Fibroblast of lung (primary cell): ENCODE data around the gene ERLEC1. TPM values are rescaled to one million over a fixed set of nuclear protein-coding genes. Genes with fewer than 3 reads are reported as not detected.
"Not testable (repeated sequence)": the region's sequence is repeated elsewhere in the genome, so short reads cannot be mapped to it uniquely, and the experiment has no call there.

Experiments
- DNase-seq, 2 donors: peaks; one replicate each; pipeline versions ENCODE4 v3.0.0 to v3.0.0-alpha.2; 2010; ENCODE audit warnings: low read depth in 2 of 2
- H2AFZ ChIP-seq: 2 replicates; pipeline ENCODE4 v1.5.1; 2012; ENCODE audit warnings: low read length, control low read depth, inconsistent platforms
- H3K27ac ChIP-seq: 2 replicates; pipeline ENCODE4 v1.5.1; 2011; ENCODE audit warnings: low read length, control low read depth; ENCODE audit not compliant: insufficient read depth
- H3K27me3 ChIP-seq: 2 replicates; pipeline ENCODE4 v1.5.1; 2011; ENCODE audit warnings: mild to moderate bottlenecking, low read length; ENCODE audit not compliant: control insufficient read depth, insufficient read depth
- H3K36me3 ChIP-seq: 2 replicates; pipeline ENCODE4 v1.5.1; 2011; ENCODE audit warnings: low read length; ENCODE audit not compliant: control insufficient read depth, insufficient read depth
- H3K4me1 ChIP-seq: 2 replicates; pipeline ENCODE4 v1.5.1; 2011; ENCODE audit warnings: low read length; ENCODE audit not compliant: control insufficient read depth, insufficient read depth; ENCODE audit errors: extremely low read depth
- H3K4me2 ChIP-seq: 2 replicates; pipeline ENCODE4 v1.5.1; 2011; ENCODE audit warnings: low read length, control low read depth; ENCODE audit not compliant: insufficient read depth; ENCODE audit errors: extremely low read depth
- H3K4me3 ChIP-seq, 4 experiments: fragments of 200-600 bp in 1 of 4; sonication (generic) in 1 of 4; replicated peaks in 1 of 4; 2 replicates each; pipeline ENCODE4 v1.5.1; 2011 to 2016; ENCODE audit warnings: low read length in 4 of 4, low read depth in 3 of 4, mild to moderate bottlenecking in 3 of 4, control low read depth in 2 of 4, inconsistent platforms in 1 of 4, mixed read lengths in 1 of 4; ENCODE audit not compliant: insufficient read depth in 1 of 4; ENCODE audit errors: control extremely low read depth in 1 of 4
- H3K79me2 ChIP-seq: 2 replicates; pipeline ENCODE4 v1.5.1; 2012; ENCODE audit warnings: mild to moderate bottlenecking, low read length, inconsistent platforms; ENCODE audit not compliant: control insufficient read depth, insufficient read depth
- H3K9ac ChIP-seq: 2 replicates; pipeline ENCODE4 v1.5.1; 2011; ENCODE audit warnings: mild to moderate bottlenecking, low read length, control low read depth; ENCODE audit not compliant: insufficient read depth
- H3K9me3 ChIP-seq: 2 replicates; pipeline ENCODE4 v1.5.1; 2012; ENCODE audit warnings: low read depth, low read length; ENCODE audit not compliant: control insufficient read depth, insufficient read depth
- H4K20me1 ChIP-seq: 2 replicates; pipeline ENCODE4 v1.5.1; 2011; ENCODE audit warnings: low read length; ENCODE audit not compliant: control insufficient read depth, insufficient read depth; ENCODE audit errors: extremely low read depth
- EZH2 ChIP-seq: IDR thresholded peaks from 2 replicates; pipeline ENCODE4 v1.5.1; 2012; ENCODE audit warnings: low read length, control low read depth, mild to moderate bottlenecking; ENCODE audit errors: missing control alignments
- polyA plus RNA-seq, 2 donors: library from polyadenylated mRNA; depleted of rRNA in 1 of 2; stranded (reverse) in 1 of 2; unstranded in 1 of 2; fragments of >200 nt; gene quantifications; 2 replicates each; pipeline ENCODE4 v1.2.1, GENCODE V29; 2011 to 2012; ENCODE audit warnings: missing spikeins in 1 of 2
- total RNA-seq: library from RNA; depleted of rRNA; stranded (reverse); fragments of >200 nt; gene quantifications from 2 replicates; pipeline ENCODE4 v1.2.1, GENCODE V29; 2014
- TF ChIP-seq, protein P1 (sequence below), 2 donors: IDR thresholded peaks in 1 of 2; conservative IDR thresholded peaks in 1 of 2; 1 replicate in 1 of 2; 2 replicates in 1 of 2; pipeline ENCODE4 v1.5.1; 2011 to 2012; ENCODE audit warnings: low read length in 2 of 2, control low read depth in 1 of 2, inconsistent platforms in 1 of 2, low read depth in 1 of 2, mild to moderate bottlenecking in 1 of 2

Gene ERLEC1
- total and polyA plus RNA-seq, 2 donors (not counting 1 experiment from before 2014, with no cell fraction given): 87.7 to 103 TPM

DNA sequence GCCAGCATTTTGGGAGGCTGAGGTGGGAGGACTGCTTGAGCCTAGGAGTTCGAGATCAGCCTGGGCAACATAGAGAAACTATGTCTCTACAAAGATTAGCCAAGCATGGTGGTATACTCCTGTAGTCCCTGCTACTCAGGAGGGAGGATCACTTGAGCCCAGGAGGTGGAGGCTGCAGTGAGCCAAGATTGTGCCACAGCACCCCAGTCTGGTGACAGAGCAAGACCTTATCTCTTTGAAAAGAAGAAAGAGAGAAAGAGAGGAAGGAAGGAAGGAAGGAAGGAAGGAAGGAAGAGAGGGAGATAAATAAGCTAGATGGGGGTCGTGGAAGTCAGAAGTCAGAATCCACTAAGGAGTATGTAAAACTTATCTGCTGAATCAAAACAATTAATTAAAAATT, 56.8 kb downstream of the ERLEC1 start:
- Histone ChIP-seq H3K27ac (no peak overlapping the region), H3K79me2 (no peaks in the 10 kb centered on the region), H3K27me3 (no peaks in the 10 kb centered on the region), H4K20me1 (no peaks in the 10 kb centered on the region), H3K4me1 (no peaks in the 10 kb centered on the region), H3K36me3 (no peaks in the 10 kb centered on the region), H3K4me3 (no peak overlapping the region), H3K9ac (no peak overlapping the region), H3K9me3 (no peaks in the 10 kb centered on the region), H2AFZ (no peak overlapping the region), H3K4me2 (no peak overlapping the region)
- TF ChIP-seq, protein P1, sequence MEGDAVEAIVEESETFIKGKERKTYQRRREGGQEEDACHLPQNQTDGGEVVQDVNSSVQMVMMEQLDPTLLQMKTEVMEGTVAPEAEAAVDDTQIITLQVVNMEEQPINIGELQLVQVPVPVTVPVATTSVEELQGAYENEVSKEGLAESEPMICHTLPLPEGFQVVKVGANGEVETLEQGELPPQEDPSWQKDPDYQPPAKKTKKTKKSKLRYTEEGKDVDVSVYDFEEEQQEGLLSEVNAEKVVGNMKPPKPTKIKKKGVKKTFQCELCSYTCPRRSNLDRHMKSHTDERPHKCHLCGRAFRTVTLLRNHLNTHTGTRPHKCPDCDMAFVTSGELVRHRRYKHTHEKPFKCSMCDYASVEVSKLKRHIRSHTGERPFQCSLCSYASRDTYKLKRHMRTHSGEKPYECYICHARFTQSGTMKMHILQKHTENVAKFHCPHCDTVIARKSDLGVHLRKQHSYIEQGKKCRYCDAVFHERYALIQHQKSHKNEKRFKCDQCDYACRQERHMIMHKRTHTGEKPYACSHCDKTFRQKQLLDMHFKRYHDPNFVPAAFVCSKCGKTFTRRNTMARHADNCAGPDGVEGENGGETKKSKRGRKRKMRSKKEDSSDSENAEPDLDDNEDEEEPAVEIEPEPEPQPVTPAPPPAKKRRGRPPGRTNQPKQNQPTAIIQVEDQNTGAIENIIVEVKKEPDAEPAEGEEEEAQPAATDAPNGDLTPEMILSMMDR (conservative IDR thresholded peaks at IDR 0.05 in 1 of 2, IDR thresholded peaks at IDR 0.05 in 1 of 2; ENCODE audit: low read depth in 1 of 2, low read length in 2 of 2): no peak
- TF ChIP-seq EZH2: no peak
- no peak for DNase-seq

DNA sequence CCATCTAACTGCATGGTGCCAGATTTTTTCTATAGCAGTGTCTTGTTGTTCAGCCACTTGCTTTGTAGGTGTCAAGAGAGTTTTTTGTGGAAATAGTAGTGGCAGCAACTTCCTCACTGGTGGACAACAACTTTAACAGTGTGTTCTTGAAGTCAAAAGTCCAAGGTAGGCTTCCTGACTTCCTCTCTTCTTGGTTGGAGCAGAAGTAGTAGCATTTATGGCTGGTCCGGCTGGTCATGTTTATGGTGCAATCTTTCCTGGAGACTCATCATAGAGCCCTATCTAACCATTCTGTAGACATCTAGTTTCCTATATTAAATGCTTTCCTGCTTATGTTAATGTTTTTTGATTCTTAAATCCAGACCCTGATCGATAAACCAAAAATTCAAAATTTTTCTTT, 61.2 kb downstream of the ERLEC1 start:
- Histone ChIP-seq H3K9me3 (no peaks in the 10 kb centered on the region), H3K27me3 (no peaks in the 10 kb centered on the region), H2AFZ (no peak overlapping the region), H3K4me3 (no peak overlapping the region), H3K79me2 (no peaks in the 10 kb centered on the region), H3K4me2 (no peak overlapping the region), H4K20me1 (no peaks in the 10 kb centered on the region), H3K9ac (no peak overlapping the region), H3K36me3 (no peaks in the 10 kb centered on the region), H3K27ac (no peak overlapping the region), H3K4me1 (no peaks in the 10 kb centered on the region)
- no peak for DNase-seq
- TF ChIP-seq, protein P1 (conservative IDR thresholded peaks at IDR 0.05 in 1 of 2, IDR thresholded peaks at IDR 0.05 in 1 of 2; ENCODE audit: low read depth in 1 of 2, low read length in 2 of 2): no peak
- no peak for TF ChIP-seq EZH2

DNA sequence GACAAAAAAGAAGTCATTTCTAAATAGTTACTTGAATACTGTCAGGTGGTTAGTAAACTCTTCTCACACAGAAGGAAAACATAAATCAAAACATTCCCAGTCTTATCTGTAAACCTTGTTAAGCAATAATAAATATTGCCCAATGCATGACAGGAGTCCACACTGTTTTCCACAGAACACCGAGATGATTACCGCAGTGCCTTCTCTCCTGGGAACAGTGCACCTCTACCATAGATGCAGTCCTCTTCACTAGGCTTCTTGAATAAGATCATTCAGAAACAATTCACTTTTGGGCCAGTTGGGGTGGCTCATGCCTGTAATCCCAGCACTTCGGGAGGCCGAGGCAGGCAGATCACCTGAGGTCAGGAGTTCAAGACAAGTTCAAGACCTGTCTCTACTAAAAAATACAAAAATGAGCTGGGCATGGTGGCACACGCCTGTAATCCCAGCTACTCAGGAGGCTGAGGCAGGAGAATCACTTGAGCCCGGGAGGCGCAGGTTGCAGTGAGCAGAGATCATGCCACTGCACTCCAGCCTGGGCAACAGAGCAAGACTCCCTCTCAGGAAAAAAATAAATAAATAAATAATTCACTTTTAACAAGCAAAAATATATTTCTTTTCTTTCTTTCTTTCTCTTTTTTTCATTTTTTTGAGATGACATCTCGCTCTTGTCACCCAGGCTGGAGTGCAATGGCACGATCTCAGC, 64.4 kb downstream of the ERLEC1 start:
- H3K36me3 ChIP-seq, H3K4me2 ChIP-seq, H3K4me1 ChIP-seq, H3K79me2 ChIP-seq, H3K9me3 ChIP-seq, H3K27ac ChIP-seq, H3K9ac ChIP-seq, H3K4me3 ChIP-seq, H2AFZ ChIP-seq, H3K27me3 ChIP-seq, DNase-seq, H4K20me1 ChIP-seq: not testable (repeated sequence)
